HG03469 (cell line): ENCODE measurements around the gene PAX3.

Experiments used
- ATAC-seq: cut with Tn5 transposase; IDR thresholded peaks from one replicate; pipeline ENCODE4 v1.9.1; 2021; ENCODE audit warnings: mild to moderate bottlenecking, moderate library complexity, moderate number of reproducible peaks; ENCODE audit not compliant: unreplicated experiment

Gene PAX3

GRCh38 chr2:222297600-222297935, 1.2 kb downstream of the PAX3 start:
- no peak for ATAC-seq

GRCh38 chr2:222296911-222297599, 1.7 kb downstream of the PAX3 start:
- no peak for ATAC-seq

GRCh38 chr2:222296311-222296741, 2.5 kb downstream of the PAX3 start:
- ATAC-seq = no peak

- ATAC-seq = no peak
Observed at GRCh38 chr2:222295368-222296062, 3.3 kb downstream of the PAX3 start.

GRCh38 chr2:222294996-222295367, 3.8 kb downstream of the PAX3 start:
- no peak for ATAC-seq

GRCh38 chr2:222293660-222294630, 4.9 kb downstream of the PAX3 start:
- ATAC-seq = no peak

GRCh38 chr2:222292149-222293134, 6.4 kb downstream of the PAX3 start:
- ATAC-seq = no peak

GRCh38 chr2:222291485-222291841, 7.3 kb downstream of the PAX3 start:
- no peak for ATAC-seq

GRCh38 chr2:222290736-222291484, 7.9 kb downstream of the PAX3 start:
- no peak for ATAC-seq

- no peak for ATAC-seq
Observed at GRCh38 chr2:222290401-222290735, 8.4 kb downstream of the PAX3 start.

- no peak for ATAC-seq
Observed at GRCh38 chr2:222289278-222290160, 9.3 kb downstream of the PAX3 start.

- ATAC-seq = no peak
Observed at GRCh38 chr2:222288590-222289277, 10.1 kb downstream of the PAX3 start.

- no peak for ATAC-seq
Observed at GRCh38 chr2:222287862-222288479, 10.8 kb downstream of the PAX3 start.

- no peak for ATAC-seq
Observed at GRCh38 chr2:222284466-222284865, 14.3 kb downstream of the PAX3 start.

- no peak for ATAC-seq
Observed at GRCh38 chr2:222283634-222284033, 15.2 kb downstream of the PAX3 start.

GRCh38 chr2:222281506-222281905, 17.3 kb downstream of the PAX3 start:
- no peak for ATAC-seq

GRCh38 chr2:222280795-222281194, 18.0 kb downstream of the PAX3 start:
- ATAC-seq = no peak
